SK-N-MC (cell line): ENCODE measurements around the gene ADGRF5.

Experiments used
- EZH2 ChIP-seq: fragments of 200-600 bp; sonication (generic); IDR thresholded peaks from one replicate; pipeline ENCODE4 v1.6.1; 2017; ENCODE audit warnings: antibody characterized with exemption
- FOXP2 ChIP-seq: optimal IDR thresholded peaks from 2 replicates; pipeline ENCODE3; 2011; ENCODE audit warnings: mild to moderate bottlenecking, moderate library complexity; ENCODE audit not compliant: insufficient read depth; ENCODE audit errors: extremely low read length, control extremely low read depth
- POLR2AphosphoS5 ChIP-seq: IDR thresholded peaks from 2 replicates; pipeline ENCODE4 v1.6.1; 2012; ENCODE audit warnings: mild to moderate bottlenecking, low read depth, low read length, borderline replicate concordance

DNA sequence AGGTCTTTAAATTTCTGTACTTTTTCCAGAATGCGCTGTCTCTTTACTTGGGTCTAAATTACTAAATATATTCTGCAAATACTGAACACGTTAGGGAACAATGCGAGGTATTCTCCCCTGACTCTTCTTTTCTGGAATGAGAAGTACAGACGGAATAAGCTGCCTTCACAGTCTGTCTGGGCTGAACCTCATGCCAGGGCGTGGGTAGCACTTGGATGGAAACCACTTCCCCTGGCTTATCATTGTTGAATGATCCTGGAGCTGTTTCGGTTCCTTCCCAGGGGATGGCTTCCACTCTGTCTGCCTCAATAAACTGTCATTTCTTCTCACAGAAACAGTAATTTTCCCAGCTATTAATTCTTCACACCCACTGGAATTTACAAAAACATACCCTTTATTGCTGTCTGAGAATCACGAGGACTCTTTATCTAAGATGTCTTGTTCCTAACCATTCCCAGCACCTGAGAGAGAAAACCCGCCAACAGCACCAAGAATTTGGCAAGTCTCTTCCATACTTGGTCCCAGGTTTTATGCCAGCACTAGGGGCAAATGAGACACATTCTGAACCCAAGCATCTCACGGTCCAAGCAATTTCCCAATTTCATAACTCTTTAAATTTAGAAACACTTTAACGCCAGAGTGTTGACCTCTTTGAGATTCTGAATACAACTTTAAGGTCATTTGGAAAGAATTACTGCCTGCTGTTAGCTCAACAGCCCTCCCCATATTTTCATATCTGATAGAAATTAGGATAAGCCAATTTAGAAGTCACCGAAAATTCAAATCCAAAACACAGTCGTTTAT is 43.2 kb upstream of the ADGRF5 start:
- no peak for TF ChIP-seq EZH2
- no peak for TF ChIP-seq POLR2AphosphoS5
- no peak for TF ChIP-seq FOXP2
